ENCODE data around the gene MOSPD2.

- TF ChIP-seq CTCF (IDR thresholded peaks at IDR 0.05; ENCODE audit: insufficient read depth, low read depth, low read length) (no peak), EZH2 (IDR thresholded peaks at IDR 0.05; ENCODE audit: insufficient read depth, low read length) (no peak)
Measured at GRCh38 chrX:14826319-14826718, 46.9 kb upstream of the MOSPD2 start.

Data from astrocyte (in vitro differentiated cells and primary cell).